Endometrium (tissue), 2 donors: ENCODE results near the gene SMLR1.

ENCODE experiments used
- FAIRE-seq: peaks from 2 replicates; lab custom pipeline; 2012; peaks lifted over from hg19 to GRCh38; lab: Jason Lieb, UNC
- donor health status: control.
- donor health status: control.

SMLR1 gene

GRCh38 chr6:130825772-130826441 is 1.3 kb upstream of the SMLR1 start:
- FAIRE-seq = no peak

- no peak for FAIRE-seq
Measured at GRCh38 chr6:130826442-130827246, 562 bp upstream of the SMLR1 start.

GRCh38 chr6:130829333-130829910 is 2.2 kb downstream of the SMLR1 start:
- no peak for FAIRE-seq

GRCh38 chr6:130831607-130832006 is 4.4 kb downstream of the SMLR1 start:
- FAIRE-seq = no peak

GRCh38 chr6:130833569-130833968 is 6.4 kb downstream of the SMLR1 start:
- FAIRE-seq = no peak

- no peak for FAIRE-seq
Measured at GRCh38 chr6:130834482-130835251, 7.5 kb downstream of the SMLR1 start.

- no peak for FAIRE-seq
Measured at GRCh38 chr6:130836055-130836640, 8.9 kb downstream of the SMLR1 start.

GRCh38 chr6:130837067-130837466 is 9.9 kb downstream of the SMLR1 start:
- FAIRE-seq = no peak

GRCh38 chr6:130838250-130838860 is 11.1 kb downstream of the SMLR1 start:
- no peak for FAIRE-seq

GRCh38 chr6:130838951-130839350 is 11.7 kb downstream of the SMLR1 start:
- peak; percentile 39 for FAIRE-seq

GRCh38 chr6:130839379-130839778 is 12.2 kb downstream of the SMLR1 start:
- no peak for FAIRE-seq

- FAIRE-seq = no peak
Measured at GRCh38 chr6:130840050-130840449, 12.8 kb downstream of the SMLR1 start.

GRCh38 chr6:130841128-130841728 is 14.0 kb downstream of the SMLR1 start:
- no peak for FAIRE-seq

- FAIRE-seq = peak; percentile 18
Measured at GRCh38 chr6:130843575-130844320, 16.5 kb downstream of the SMLR1 start.

GRCh38 chr6:130846501-130846900 is 19.3 kb downstream of the SMLR1 start:
- FAIRE-seq = no peak

GRCh38 chr6:130847001-130847910 is 20.1 kb downstream of the SMLR1 start:
- FAIRE-seq = no peak

- FAIRE-seq = no peak
Measured at GRCh38 chr6:130848945-130849344, 21.7 kb downstream of the SMLR1 start.

GRCh38 chr6:130849594-130849993 is 22.4 kb downstream of the SMLR1 start:
- FAIRE-seq = no peak

- FAIRE-seq = no peak
Measured at GRCh38 chr6:130851026-130851425, 23.8 kb downstream of the SMLR1 start.
